Large intestine (tissue), 3 donors: ENCODE measurements around the gene NRXN2. TPM values are rescaled to one million over a fixed set of nuclear protein-coding genes. Genes with fewer than 3 reads are reported as not detected.
A peak's percentile ranks its signal among the peaks of the same experiment; 100 is the strongest.

Experiments used
- DNase-seq, 2 donors: peaks; one replicate each; pipeline versions ENCODE4 v3.0.0 to v3.0.0-alpha.2; 2013
- H3K27ac ChIP-seq: one replicate; pipeline ENCODE4 v1.5.1; 2013; ENCODE audit warnings: low read length
- H3K27me3 ChIP-seq: 2 replicates; pipeline ENCODE4 v1.6.1; 2013; ENCODE audit warnings: low read length; ENCODE audit not compliant: control insufficient read depth, insufficient read depth
- H3K36me3 ChIP-seq: 2 replicates; pipeline ENCODE4 v1.6.1; 2013; ENCODE audit warnings: low read length; ENCODE audit not compliant: control insufficient read depth, insufficient read depth
- H3K4me1 ChIP-seq: one replicate; pipeline ENCODE4 v1.6.1; 2013; ENCODE audit warnings: low read length; ENCODE audit not compliant: control insufficient read depth, insufficient read depth
- H3K4me3 ChIP-seq: one replicate; pipeline ENCODE4 v1.5.1; 2013; ENCODE audit warnings: low read length
- H3K9me3 ChIP-seq: one replicate; pipeline ENCODE4 v1.6.1; 2013; ENCODE audit warnings: mild to moderate bottlenecking, low read depth, low read length, moderate library complexity; ENCODE audit not compliant: control insufficient read depth
- WGBS: methylation state at CpG from one replicate; pipeline ENCODE4 v1.1.5; 2013; ENCODE audit warnings: low lambda C conversion rate; ENCODE audit not compliant: insufficient coverage; 5-methylcytosine and 5-hydroxymethylcytosine counted together
- polyA plus RNA-seq: library from polyadenylated mRNA; unstranded; fragments of 120-200 nt; gene quantifications from one replicate; pipeline ENCODE4 v1.2.1, GENCODE V29; 2013

NRXN2 gene
- polyA plus RNA-seq, 1 donor: 13.8 TPM

- Histone ChIP-seq H3K36me3 (no peaks in the 10 kb centered on the region), H3K9me3 (peaks cover 12% of the 10 kb centered on the region), H3K4me1 (peaks cover 36% of the 10 kb centered on the region), H3K27ac (no peak within 1 kb of the TSS), H3K4me3 (peak within 1 kb of the TSS; percentile 39), H3K27me3 (peaks cover 81% of the 10 kb centered on the region)
- peak in 1 of 2 donors; percentile 46 for DNase-seq
- no CpG with 5 or more reads among the region's 57 CpGs for whole genome bisulfite sequencing
These were observed 20.9 kb upstream of the NRXN2 start, which contains the start of gene RASGRP2 for GRCh38 chr11:64743591-64744543. Gene RASGRP2 (minus strand): TSS chr11:64744142. CDS start chr11:64742866, 1,276 bp downstream.

GRCh38 chr11:64742889-64743590 is 20.0 kb upstream of the NRXN2 start:
- H3K4me3 ChIP-seq: peak overlapping the region; percentile 38
- WGBS: no CpG with 5 or more reads among the region's 58 CpGs
- H3K9me3 ChIP-seq: peaks cover 12% of the 10 kb centered on the region
- peak in 1 of 2 donors; percentile 64 for DNase-seq
- no peaks in the 10 kb centered on the region for H3K36me3 ChIP-seq
- H3K27ac ChIP-seq: no peak overlapping the region
- peaks cover 83% of the 10 kb centered on the region for H3K27me3 ChIP-seq
- H3K4me1 ChIP-seq: peaks cover 36% of the 10 kb centered on the region

GRCh38 chr11:64742087-64742888 is 19.3 kb upstream of the NRXN2 start:
- H3K9me3 ChIP-seq: peaks cover 12% of the 10 kb centered on the region
- H3K36me3 ChIP-seq: no peaks in the 10 kb centered on the region
- H3K27me3 ChIP-seq: peaks cover 80% of the 10 kb centered on the region
- peak in 1 of 2 donors; percentile 84 for DNase-seq
- peaks cover 36% of the 10 kb centered on the region for H3K4me1 ChIP-seq
- H3K27ac ChIP-seq: no peak overlapping the region
- WGBS: no CpG with 5 or more reads among the region's 54 CpGs
- peak overlapping the region; percentile 38 for H3K4me3 ChIP-seq

DNA sequence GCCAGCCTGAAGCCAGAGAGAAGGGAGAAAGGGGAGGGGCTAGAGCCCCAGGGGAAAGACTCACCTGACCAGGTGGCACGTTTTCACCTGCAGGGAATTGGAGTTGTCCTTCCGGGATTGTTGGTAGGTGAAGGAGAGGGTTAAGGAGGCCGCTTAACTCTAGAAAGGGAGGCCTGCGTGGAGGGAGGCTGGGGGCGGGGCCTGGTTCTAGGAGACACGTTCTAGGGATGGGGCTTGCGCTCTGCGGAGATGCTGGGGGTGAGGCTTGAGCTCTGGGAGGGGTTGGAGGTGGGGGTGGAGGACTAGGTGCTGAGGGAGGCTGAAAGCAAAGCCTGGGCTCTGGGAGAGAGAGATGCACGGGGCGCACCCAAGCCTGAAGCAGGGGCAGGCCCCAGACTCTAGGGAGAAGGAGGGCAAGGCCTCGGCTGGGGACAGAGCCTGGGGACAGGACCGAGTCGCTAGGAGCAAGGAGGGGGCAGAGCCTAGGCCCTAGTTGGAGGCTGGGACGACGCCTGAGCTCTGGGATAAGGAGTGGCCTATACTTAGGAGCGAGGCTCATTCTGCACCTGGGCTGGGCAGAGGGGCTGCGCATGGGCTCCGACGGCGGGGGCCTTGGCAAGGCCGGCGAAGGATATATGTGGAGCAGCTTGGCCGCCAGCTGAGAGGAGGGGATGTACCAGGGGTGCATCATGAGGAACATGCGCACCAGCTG is 18.5 kb upstream of the NRXN2 start:
- Histone ChIP-seq H3K4me1 (peaks cover 36% of the 10 kb centered on the region), H3K9me3 (peaks cover 12% of the 10 kb centered on the region), H3K27me3 (peaks cover 72% of the 10 kb centered on the region), H3K4me3 (peak overlapping the region; percentile 38), H3K36me3 (no peaks in the 10 kb centered on the region), H3K27ac (no peak overlapping the region)
- no CpG with 5 or more reads among the region's 24 CpGs for WGBS
- peak in 1 of 2 donors; percentile 26 for DNase-seq

- no peak overlapping the region for H3K27ac ChIP-seq
- H3K4me1 ChIP-seq: peaks cover 28% of the 10 kb centered on the region
- H3K36me3 ChIP-seq: no peaks in the 10 kb centered on the region
- DNase-seq: no peak
- no CpG with 5 or more reads among the region's 12 CpGs for WGBS
- H3K4me3 ChIP-seq: no peak overlapping the region
- H3K27me3 ChIP-seq: peaks cover 55% of the 10 kb centered on the region
- peaks cover 12% of the 10 kb centered on the region for H3K9me3 ChIP-seq
These were observed 16.9 kb upstream of the NRXN2 start for GRCh38 chr11:64739871-64740270.

GRCh38 chr11:64736654-64737053 is 13.7 kb upstream of the NRXN2 start:
- no CpG with 5 or more reads among the region's 15 CpGs for WGBS
- no peak for DNase-seq
- Histone ChIP-seq H3K27ac (no peak overlapping the region), H3K36me3 (no peaks in the 10 kb centered on the region), H3K9me3 (no peaks in the 10 kb centered on the region), H3K27me3 (peaks cover 28% of the 10 kb centered on the region), H3K4me1 (peaks cover 3% of the 10 kb centered on the region), H3K4me3 (no peak overlapping the region)

- H3K27ac ChIP-seq: no peak overlapping the region
- peaks cover 19% of the 10 kb centered on the region for H3K27me3 ChIP-seq
- no peaks in the 10 kb centered on the region for H3K9me3 ChIP-seq
- WGBS: no CpG with 5 or more reads among the region's 9 CpGs
- H3K4me3 ChIP-seq: no peak overlapping the region
- DNase-seq: no peak
- no peaks in the 10 kb centered on the region for H3K4me1 ChIP-seq
- no peaks in the 10 kb centered on the region for H3K36me3 ChIP-seq
These were observed 12.8 kb upstream of the NRXN2 start for GRCh38 chr11:64735725-64736259.

- H3K9me3 ChIP-seq: no peaks in the 10 kb centered on the region
- H3K27me3 ChIP-seq: peaks cover 18% of the 10 kb centered on the region
- no CpG with 5 or more reads among the region's 23 CpGs for WGBS
- no peak for DNase-seq
- no peak overlapping the region for H3K4me3 ChIP-seq
- no peak overlapping the region for H3K27ac ChIP-seq
- H3K4me1 ChIP-seq: no peaks in the 10 kb centered on the region
- no peaks in the 10 kb centered on the region for H3K36me3 ChIP-seq
These were observed 12.1 kb upstream of the NRXN2 start for GRCh38 chr11:64734811-64735724.

DNA sequence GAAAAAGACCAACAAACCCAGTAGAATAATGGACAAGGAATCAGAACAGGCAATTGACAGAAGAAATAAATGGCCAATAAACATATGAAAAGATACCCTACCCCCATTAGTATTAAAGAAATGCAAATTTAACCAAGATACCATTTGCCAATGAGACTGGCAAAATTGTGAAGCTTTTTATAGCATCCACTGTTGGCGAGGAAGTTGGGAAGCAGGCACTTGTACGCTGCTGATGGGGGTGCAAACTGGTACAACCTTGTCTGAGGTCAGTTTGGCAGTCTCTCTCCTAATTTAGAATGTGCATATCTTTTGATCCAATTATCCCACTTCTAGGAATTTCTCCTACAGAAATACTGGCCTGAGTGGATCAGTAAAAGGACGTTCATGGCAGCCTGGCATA is 8.6 kb upstream of the NRXN2 start:
- no peak for DNase-seq
- H3K36me3 ChIP-seq: no peaks in the 10 kb centered on the region
- no peak overlapping the region for H3K27ac ChIP-seq
- H3K27me3 ChIP-seq: peaks cover 7% of the 10 kb centered on the region
- no peak overlapping the region for H3K4me3 ChIP-seq
- H3K9me3 ChIP-seq: no peaks in the 10 kb centered on the region
- no CpG with 5 or more reads among the region's 3 CpGs for WGBS
- no peaks in the 10 kb centered on the region for H3K4me1 ChIP-seq
